ENCODE results near the gene SIRT7.

Gene SIRT7

GRCh38 chr17:81884520-81884919, 33.5 kb downstream of the SIRT7 start:
- no peak for DNase-seq

DNA sequence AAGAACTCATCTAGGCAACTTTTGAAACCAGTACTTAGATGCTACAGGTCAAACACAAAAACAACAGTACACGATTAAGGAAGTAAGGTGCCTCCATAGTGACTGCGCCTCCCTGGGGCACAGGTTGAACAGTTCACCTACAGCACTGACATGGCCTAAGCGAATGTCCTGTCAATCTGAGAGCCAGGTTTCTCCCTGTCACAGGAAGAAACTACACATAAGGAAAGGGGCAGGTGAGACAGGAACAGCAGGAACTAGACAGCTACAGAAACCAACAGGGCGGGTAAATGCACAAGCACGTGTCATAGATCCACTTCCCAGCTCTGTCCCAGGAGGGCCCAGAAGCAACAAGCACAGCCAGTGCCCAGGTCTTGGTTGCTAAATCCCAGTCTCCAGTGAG, 38.9 kb downstream of the SIRT7 start:
- DNase-seq = no peak

DNA sequence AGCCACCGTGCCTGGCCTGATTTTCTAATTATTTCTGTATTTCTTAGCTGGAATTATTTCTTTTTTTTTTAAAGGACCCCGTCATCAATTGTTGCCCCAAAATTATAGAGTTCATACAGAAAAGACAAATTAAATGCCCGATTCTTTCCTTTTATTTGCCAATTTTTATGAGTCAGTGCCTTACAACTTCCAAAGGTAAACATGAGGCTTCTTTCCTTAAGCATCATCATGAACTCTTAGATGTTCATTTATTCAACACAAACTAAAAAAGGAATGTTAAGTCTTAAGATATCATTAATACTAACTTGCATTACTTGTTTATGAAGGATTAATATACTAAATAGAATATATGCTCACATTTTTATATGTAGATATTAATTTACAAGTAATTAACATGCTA, 39.7 kb downstream of the SIRT7 start:
- no peak for DNase-seq

DNA sequence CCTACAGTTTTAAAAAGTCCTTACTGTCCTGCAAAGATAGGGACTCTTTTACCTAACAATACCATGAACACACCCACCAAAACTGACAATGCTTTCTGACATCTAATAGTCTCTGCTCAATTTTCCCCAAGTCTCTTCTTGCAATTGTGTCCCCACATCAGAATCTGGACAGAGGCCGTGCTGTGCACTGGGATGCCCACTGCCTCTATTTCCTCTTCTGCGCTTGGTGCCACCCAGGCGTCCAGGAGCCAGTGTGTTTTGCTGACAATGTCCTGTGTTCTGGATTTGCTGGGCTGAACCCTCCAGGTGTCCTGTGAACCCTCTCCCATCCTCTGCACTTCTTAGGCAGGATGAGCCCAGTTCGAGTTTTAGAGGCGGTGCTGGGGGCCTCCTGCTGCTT, 40.4 kb downstream of the SIRT7 start:
- DNase-seq = no peak

GRCh38 chr17:81871387-81872230, 46.4 kb downstream of the SIRT7 start:
- DNase-seq = peak; percentile 82

GRCh38 chr17:81870981-81871386, 47.0 kb downstream of the SIRT7 start, which contains the start of gene ARHGDIA:
Gene ARHGDIA, minus strand, starts transcription at chr17:81871337. Its CDS starts 1,407 bp downstream, at chr17:81869930.
- no peak for DNase-seq

GRCh38 chr17:81870131-81870980, 47.6 kb downstream of the SIRT7 start:
- DNase-seq = no peak

- DNase-seq = no peak
These were observed 48.5 kb downstream of the SIRT7 start for GRCh38 chr17:81869221-81870130.

GRCh38 chr17:81868674-81869220, 49.2 kb downstream of the SIRT7 start:
- no peak for DNase-seq

- DNase-seq = no peak
These were observed 49.8 kb downstream of the SIRT7 start for GRCh38 chr17:81867991-81868673.

DNA sequence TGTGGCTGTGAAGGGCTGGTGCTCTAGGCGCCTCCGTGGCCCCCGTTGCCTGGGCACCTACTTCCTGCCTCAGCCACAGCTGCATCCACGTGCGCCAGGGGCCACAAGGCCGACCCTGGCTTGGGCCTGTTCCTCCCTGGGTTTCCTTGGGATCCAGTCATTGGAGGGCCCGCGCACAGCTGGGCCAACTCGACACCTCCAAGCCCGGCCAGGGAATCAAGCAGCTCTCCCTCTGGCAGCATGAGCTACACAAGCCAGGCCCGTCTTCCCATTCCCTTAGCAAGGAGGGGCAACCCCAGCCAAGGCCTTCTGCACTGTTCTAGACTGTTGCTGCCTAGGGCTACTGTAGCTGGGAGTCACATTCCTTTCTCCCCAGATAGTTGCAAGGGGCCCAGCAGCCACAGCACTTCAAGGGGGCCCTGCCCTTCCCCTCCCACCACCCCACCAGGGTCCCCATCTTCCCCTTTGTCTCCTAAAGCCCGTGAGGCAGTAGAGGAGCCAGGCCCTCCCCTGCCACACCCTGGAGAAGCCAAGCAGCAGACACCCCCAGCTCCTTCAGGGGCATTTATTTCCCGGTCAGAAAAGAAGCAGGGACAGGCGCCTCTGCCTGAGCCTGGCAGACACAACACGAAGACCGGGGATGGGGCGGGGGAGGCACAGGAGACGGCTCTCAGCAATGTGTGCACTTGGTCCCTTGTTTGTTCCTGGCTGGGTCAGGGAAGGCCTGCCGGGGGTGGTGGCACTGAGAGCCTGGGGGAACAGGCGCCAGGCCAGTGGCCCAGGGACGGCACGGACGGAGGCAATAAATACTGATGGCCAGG, 50.6 kb downstream of the SIRT7 start:
- peak; percentile 40 for DNase-seq

DNA sequence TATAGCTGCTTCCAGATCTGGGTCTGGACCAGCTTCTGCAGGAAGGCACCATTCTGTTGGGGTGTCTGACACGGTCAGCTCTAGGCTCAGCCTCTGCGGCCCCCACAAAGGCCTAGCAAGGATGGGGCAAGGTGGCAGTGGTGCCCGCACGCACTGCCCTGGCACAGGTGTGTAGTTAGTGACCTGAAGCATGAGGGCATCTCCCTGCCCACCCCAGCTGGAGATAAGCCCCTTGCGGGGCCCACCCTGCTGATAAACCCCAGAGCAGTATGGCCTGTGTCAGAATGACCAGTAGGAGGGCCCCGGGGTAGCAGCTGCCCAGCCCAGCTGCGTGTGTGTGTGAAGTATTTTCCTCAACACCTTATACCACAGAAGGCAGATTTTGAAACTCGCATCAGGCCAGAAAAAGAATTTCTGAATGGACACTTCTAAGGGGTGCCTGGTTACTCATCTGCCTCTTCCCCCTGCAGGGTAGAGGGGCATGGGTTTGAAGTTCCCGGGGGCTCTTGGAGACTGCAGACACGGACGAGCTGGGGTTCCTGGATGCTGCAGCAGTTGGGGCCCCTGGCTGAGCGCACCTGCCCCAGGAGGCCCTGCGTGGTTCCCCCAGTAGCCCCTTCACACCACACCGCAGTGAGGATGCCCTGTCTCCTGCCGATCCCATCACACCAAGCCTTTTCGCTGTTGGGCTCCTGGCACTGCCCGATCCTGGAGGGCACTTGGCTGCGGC, 51.4 kb downstream of the SIRT7 start:
- DNase-seq = no peak

GRCh38 chr17:81865733-81866439, 52.1 kb downstream of the SIRT7 start:
- peak; percentile 73 for DNase-seq

GRCh38 chr17:81865358-81865732, 52.6 kb downstream of the SIRT7 start:
- DNase-seq = no peak

GRCh38 chr17:81863833-81864768, 53.9 kb downstream of the SIRT7 start:
- no peak for DNase-seq

GRCh38 chr17:81863123-81863675, 54.8 kb downstream of the SIRT7 start:
- DNase-seq = no peak

All from NCI-H2029 (cell line).